PC-3 (cell line): Measurements from ENCODE around the gene GTF2F2.

Source experiments
- CTCF ChIP-seq: fragments of 300-600 bp; sonication (generic); conservative IDR thresholded peaks from 2 replicates; pipeline ENCODE4 v1.5.1; 2017; ENCODE audit warnings: antibody characterized with exemption, low read depth, mild to moderate bottlenecking, low read length
- EZH2 ChIP-seq: fragments of 300-600 bp; sonication (generic); IDR thresholded peaks from one replicate; pipeline ENCODE4 v1.6.1; 2017; ENCODE audit warnings: antibody characterized with exemption, mild to moderate bottlenecking, low read length; ENCODE audit not compliant: unreplicated experiment
- EZH2phosphoT487 ChIP-seq: fragments of 300-600 bp; sonication (generic); IDR thresholded peaks from 2 replicates; pipeline ENCODE4 v1.6.1; 2018; ENCODE audit warnings: mild to moderate bottlenecking, antibody characterized with exemption, low read length, borderline replicate concordance

GRCh38 chr13:45306966-45307365 lies 186.7 kb downstream of the GTF2F2 start:
- no peak for TF ChIP-seq CTCF
- no peak for TF ChIP-seq EZH2
- no peak for TF ChIP-seq EZH2phosphoT487
